Measurements from ENCODE around the gene TRIM17.

Gene TRIM17

GRCh38 chr1:228376651-228377631 is 39.7 kb downstream of the TRIM17 start:
- DNase-seq: no peak

- no peak for DNase-seq
These were observed 40.4 kb downstream of the TRIM17 start for GRCh38 chr1:228376262-228376628.

GRCh38 chr1:228375578-228376261 is 40.9 kb downstream of the TRIM17 start:
- DNase-seq: no peak

- no peak for DNase-seq
These were observed 41.7 kb downstream of the TRIM17 start for GRCh38 chr1:228374711-228375577.

GRCh38 chr1:228373681-228374571 is 42.7 kb downstream of the TRIM17 start:
- DNase-seq: no peak

- no peak for DNase-seq
These were observed 43.5 kb downstream of the TRIM17 start for GRCh38 chr1:228373004-228373680.

GRCh38 chr1:228372183-228373003 is 44.3 kb downstream of the TRIM17 start:
- DNase-seq: no peak

- DNase-seq: no peak
These were observed 44.9 kb downstream of the TRIM17 start for GRCh38 chr1:228371741-228372182.

GRCh38 chr1:228370941-228371740 is 45.5 kb downstream of the TRIM17 start:
- no peak for DNase-seq

GRCh38 chr1:228370439-228370940 is 46.2 kb downstream of the TRIM17 start:
- no peak for DNase-seq

GRCh38 chr1:228369608-228370438 is 46.8 kb downstream of the TRIM17 start:
- no peak for DNase-seq

- DNase-seq: no peak
These were observed 47.7 kb downstream of the TRIM17 start for GRCh38 chr1:228368801-228369607.

GRCh38 chr1:228367798-228368791 is 48.6 kb downstream of the TRIM17 start:
- no peak for DNase-seq

GRCh38 chr1:228366866-228367741 is 49.6 kb downstream of the TRIM17 start:
- no peak for DNase-seq

Data from activated CD4-positive, alpha-beta T cell treated with anti-CD3 and anti-CD28 coated beads, Interleukin-2, amount 50 U/mL, for 16 hours (primary cell).